OCI-LY7 (cell line): Measurements from ENCODE around the gene INTS2. TPM values are rescaled to one million over a fixed set of nuclear protein-coding genes. Genes with fewer than 3 reads are reported as not detected.

Experiments
- BruUV-seq: library from RNA; stranded (reverse); fragments of 400-500 nt; replicated peaks from 2 replicates; lab custom pipeline; 2021; lab: Mats Ljungman, UMichigan
- CTCF ChIA-PET: fragments of 300-600 bp; sonication (Branson Sonifier 250); formaldehyde crosslinking; loops from one replicate; lab custom pipeline; 2022; ENCODE audit warnings: antibody characterized with exemption; ENCODE audit not compliant: unreplicated experiment; lab: Charles Lee
- POLR2A ChIA-PET: fragments of 300-600 bp; sonication (Branson Sonifier 250); formaldehyde crosslinking; loops from one replicate; lab custom pipeline; 2022; ENCODE audit warnings: antibody characterized with exemption; lab: Charles Lee
- DNase-seq: peaks from one replicate; pipeline ENCODE4 v3.0.0-alpha.2; 2015; ENCODE audit warnings: low spot score
- H2AFZ ChIP-seq: fragments of 200-600 bp; sonication (generic), shearing (Covaris generic); 2 replicates; pipeline ENCODE4 v1.6.1; 2014; ENCODE audit warnings: mild to moderate bottlenecking, antibody characterized with exemption, low read length, moderate library complexity
- H3K27ac ChIP-seq: fragments of 200-600 bp; sonication (generic); 2 replicates; pipeline ENCODE4 v1.5.1; 2014; ENCODE audit warnings: mixed run types, low read depth, mild to moderate bottlenecking, moderate library complexity, low read length, inconsistent platforms; ENCODE audit not compliant: poor library complexity, severe bottlenecking
- H3K36me3 ChIP-seq: fragments of 200-600 bp; sonication (generic); 2 replicates; pipeline ENCODE4 v1.6.1; 2014; ENCODE audit warnings: mild to moderate bottlenecking, antibody characterized with exemption, low read length, moderate library complexity, mixed read lengths; ENCODE audit not compliant: insufficient read depth
- H3K4me1 ChIP-seq: fragments of 200-600 bp; sonication (generic); 2 replicates; pipeline ENCODE4 v1.5.1; 2014; ENCODE audit warnings: mild to moderate bottlenecking, low read length; ENCODE audit not compliant: insufficient read depth, poor library complexity, severe bottlenecking
- H3K4me2 ChIP-seq: fragments of 200-600 bp; sonication (generic); 2 replicates; pipeline ENCODE4 v1.6.1; 2014; ENCODE audit warnings: mild to moderate bottlenecking, low read length
- H3K4me3 ChIP-seq: fragments of 200-600 bp; sonication (generic); 2 replicates; pipeline ENCODE4 v1.5.1; 2014; ENCODE audit warnings: mild to moderate bottlenecking, low read depth, low read length; ENCODE audit not compliant: poor library complexity, severe bottlenecking
- H3K79me2 ChIP-seq: fragments of 200-600 bp; sonication (generic); 2 replicates; pipeline ENCODE4 v1.6.1; 2016; ENCODE audit warnings: low read depth, mild to moderate bottlenecking, low read length, moderate library complexity, mixed read lengths; ENCODE audit not compliant: insufficient read depth
- H3K9me2 ChIP-seq: fragments of 200-600 bp; sonication (generic); 2 replicates; pipeline ENCODE4 v1.6.1; 2016; ENCODE audit warnings: mild to moderate bottlenecking, low read length, mixed read lengths; ENCODE audit not compliant: insufficient read depth
- H3K9me3 ChIP-seq: fragments of 200-600 bp; sonication (generic); 2 replicates; pipeline ENCODE4 v1.6.1; 2014; ENCODE audit warnings: mild to moderate bottlenecking, mixed run types, low read length, mixed read lengths
- H4K20me1 ChIP-seq: fragments of 200-600 bp; sonication (generic); 2 replicates; pipeline ENCODE4 v1.6.1; 2014; ENCODE audit warnings: mild to moderate bottlenecking, antibody characterized with exemption, low read length, moderate library complexity, mixed read lengths; ENCODE audit not compliant: insufficient read depth
- EZH2phosphoT487 ChIP-seq: fragments of 200-600 bp; sonication (generic); IDR thresholded peaks from 2 replicates; pipeline ENCODE4 v1.6.1; 2018; ENCODE audit warnings: low read depth, borderline replicate concordance, mild to moderate bottlenecking, mixed run types, antibody characterized with exemption, low read length, moderate library complexity, mixed read lengths
- intact Hi-C: fragments of 100-400 bp; cut with micrococcal nuclease; formaldehyde crosslinking; loops from one replicate; pipeline ENCODE4 v1.10.0; 2022; ENCODE audit not compliant: unreplicated experiment
- total RNA-seq, 2 experiments: library from RNA; depleted of rRNA in 1 of 2; stranded (reverse); fragments of >200 nt in 1 of 2; shearing (Covaris generic) in 1 of 2; gene quantifications; 2 replicates each; pipeline ENCODE4 v1.2.3, GENCODE V29; 2014 to 2022
- TF ChIP-seq, protein P1 (sequence below): fragments of 200-600 bp; sonication (generic); conservative IDR thresholded peaks from 2 replicates; pipeline ENCODE4 v1.5.1; 2014; ENCODE audit warnings: mild to moderate bottlenecking, antibody characterized with exemption, low read length, moderate library complexity, mixed read lengths

INTS2 gene
- total RNA-seq, 2 experiments from 2014 or later = 15.8 to 27.9 TPM

DNA sequence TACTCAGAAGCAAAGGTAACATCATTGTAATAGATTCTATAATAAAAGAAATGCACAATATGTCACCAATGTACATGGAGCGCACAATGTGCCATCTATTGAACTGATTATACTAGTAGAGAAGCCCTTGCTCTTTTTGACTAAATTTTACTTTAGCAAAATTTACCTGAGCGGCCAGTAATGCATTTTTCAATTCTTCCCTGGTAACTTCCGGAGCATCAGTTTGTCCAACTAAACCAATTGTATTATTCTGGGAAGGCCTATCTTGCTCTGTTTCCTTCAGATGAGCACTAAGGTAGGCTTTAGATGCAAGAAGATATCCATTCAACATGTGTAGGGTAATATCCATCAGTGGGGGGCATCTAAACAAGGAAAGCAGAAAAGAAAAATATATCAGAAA, 55.7 kb downstream of the INTS2 start:
- Histone ChIP-seq H4K20me1 (no peaks in the 10 kb centered on the region), H3K4me3 (no peak overlapping the region), H3K9me2 (no peaks in the 10 kb centered on the region), H3K36me3 (peaks cover 79% of the 10 kb centered on the region), H3K4me2 (no peak overlapping the region), H3K79me2 (no peaks in the 10 kb centered on the region), H2AFZ (no peak overlapping the region), H3K9me3 (no peaks in the 10 kb centered on the region), H3K4me1 (peaks cover 2% of the 10 kb centered on the region), H3K27ac (no peak overlapping the region)
- no TSS peak for BruUV-seq
- TF ChIP-seq, protein P1, sequence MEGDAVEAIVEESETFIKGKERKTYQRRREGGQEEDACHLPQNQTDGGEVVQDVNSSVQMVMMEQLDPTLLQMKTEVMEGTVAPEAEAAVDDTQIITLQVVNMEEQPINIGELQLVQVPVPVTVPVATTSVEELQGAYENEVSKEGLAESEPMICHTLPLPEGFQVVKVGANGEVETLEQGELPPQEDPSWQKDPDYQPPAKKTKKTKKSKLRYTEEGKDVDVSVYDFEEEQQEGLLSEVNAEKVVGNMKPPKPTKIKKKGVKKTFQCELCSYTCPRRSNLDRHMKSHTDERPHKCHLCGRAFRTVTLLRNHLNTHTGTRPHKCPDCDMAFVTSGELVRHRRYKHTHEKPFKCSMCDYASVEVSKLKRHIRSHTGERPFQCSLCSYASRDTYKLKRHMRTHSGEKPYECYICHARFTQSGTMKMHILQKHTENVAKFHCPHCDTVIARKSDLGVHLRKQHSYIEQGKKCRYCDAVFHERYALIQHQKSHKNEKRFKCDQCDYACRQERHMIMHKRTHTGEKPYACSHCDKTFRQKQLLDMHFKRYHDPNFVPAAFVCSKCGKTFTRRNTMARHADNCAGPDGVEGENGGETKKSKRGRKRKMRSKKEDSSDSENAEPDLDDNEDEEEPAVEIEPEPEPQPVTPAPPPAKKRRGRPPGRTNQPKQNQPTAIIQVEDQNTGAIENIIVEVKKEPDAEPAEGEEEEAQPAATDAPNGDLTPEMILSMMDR = no peak
- no peak for TF ChIP-seq EZH2phosphoT487
- DNase-seq = no peak
- intact Hi-C loops = no loop called here
- POLR2A ChIA-PET = interaction anchor here (0.6 to 1.9 kb wide), 2 partner anchors 9 to 18 kb away, joined by 3 to 10 read pairs; partner anchors contain the start of gene BRIP1
- CTCF ChIA-PET = no interaction called here

DNA sequence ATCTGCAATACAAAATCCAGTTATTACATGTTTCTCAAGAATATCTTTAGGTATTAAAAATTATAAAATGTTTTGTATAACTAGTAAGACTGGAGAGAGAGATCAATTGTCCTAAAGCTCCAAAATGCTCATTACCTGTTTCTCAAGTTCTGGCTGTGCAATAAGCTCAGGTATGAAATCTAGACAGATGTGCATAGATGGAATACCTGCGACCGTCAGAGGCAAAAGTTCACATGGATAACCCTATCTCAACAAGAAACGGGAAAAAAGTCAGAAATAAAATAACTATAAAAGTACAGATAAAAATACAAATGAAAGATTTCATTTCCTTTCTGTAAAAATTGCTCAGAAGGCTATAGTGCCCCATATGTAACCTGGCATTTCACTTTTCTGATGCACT, 58.6 kb downstream of the INTS2 start:
- intact Hi-C loops = no loop called here
- H4K20me1 ChIP-seq = no peaks in the 10 kb centered on the region
- TF ChIP-seq, protein P1 = no peak
- TF ChIP-seq EZH2phosphoT487 = no peak
- H3K27ac ChIP-seq = no peak overlapping the region
- H2AFZ ChIP-seq = no peak overlapping the region
- no peak overlapping the region for H3K4me2 ChIP-seq
- H3K79me2 ChIP-seq = no peaks in the 10 kb centered on the region
- no TSS peak for BruUV-seq
- CTCF ChIA-PET = no interaction called here
- H3K4me3 ChIP-seq = no peak overlapping the region
- H3K4me1 ChIP-seq = peaks cover under 1% of the 10 kb centered on the region
- H3K9me3 ChIP-seq = no peaks in the 10 kb centered on the region
- no peak for DNase-seq
- H3K9me2 ChIP-seq = no peaks in the 10 kb centered on the region
- POLR2A ChIA-PET = no interaction called here
- peaks cover 64% of the 10 kb centered on the region for H3K36me3 ChIP-seq

DNA sequence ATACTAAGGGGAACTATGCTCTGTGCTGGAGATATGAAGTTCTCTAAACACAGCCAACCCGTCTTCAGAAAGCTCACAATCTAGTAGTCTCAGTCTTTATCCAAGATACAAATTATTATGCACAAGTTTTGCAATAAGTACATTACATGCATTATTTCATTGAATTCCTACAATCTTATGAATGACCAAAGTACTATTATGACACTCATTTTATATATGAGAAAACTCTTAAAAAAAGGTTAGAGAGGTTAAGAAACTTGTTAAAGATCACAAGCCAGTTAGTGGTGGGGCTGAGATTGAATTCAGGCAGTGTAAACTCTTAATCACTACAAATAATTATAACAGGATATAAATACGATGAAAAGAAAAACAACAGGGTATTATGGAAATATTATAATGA, 59.7 kb downstream of the INTS2 start:
- TF ChIP-seq EZH2phosphoT487 = no peak
- TF ChIP-seq, protein P1 = no peak

More for the DNA sequence above, 59.7 kb downstream of the INTS2 start:
- ChIA-PET CTCF (no interaction called here), POLR2A (no interaction called here)
- Histone ChIP-seq H2AFZ (no peak overlapping the region), H3K9me2 (no peaks in the 10 kb centered on the region), H4K20me1 (no peaks in the 10 kb centered on the region), H3K4me1 (peaks cover 5% of the 10 kb centered on the region), H3K9me3 (no peaks in the 10 kb centered on the region), H3K4me2 (no peak overlapping the region), H3K4me3 (no peak overlapping the region), H3K79me2 (no peaks in the 10 kb centered on the region), H3K27ac (no peak overlapping the region), H3K36me3 (peaks cover 56% of the 10 kb centered on the region)
- intact Hi-C loops = no loop called here
- no peak for DNase-seq
- no TSS peak for BruUV-seq
